Vagina (tissue), 2 donors: Measurements from ENCODE around the gene BLM. TPM values are rescaled to one million over a fixed set of nuclear protein-coding genes. Genes with fewer than 3 reads are reported as not detected.

Experiments
- DNase-seq, 2 donors: peaks; one replicate each; pipeline ENCODE4 v3.0.0-alpha.2; 2017; ENCODE audit errors: extremely low spot score in 2 of 2
- H3K27ac ChIP-seq: fragments of 200-600 bp; sonication (generic); one replicate; pipeline ENCODE4 v1.5.1; 2019
- H3K27me3 ChIP-seq: fragments of 200-600 bp; sonication (generic); one replicate; pipeline ENCODE4 v1.5.1; 2019
- H3K36me3 ChIP-seq, 2 donors: fragments of 200-600 bp; sonication (generic); one replicate each; pipeline ENCODE4 v1.5.1; 2017 to 2019
- H3K4me1 ChIP-seq: fragments of 200-600 bp; sonication (generic); one replicate; pipeline ENCODE4 v1.5.1; 2019
- H3K4me3 ChIP-seq, 2 donors: fragments of 200-600 bp; sonication (generic); 1 replicate in 1 of 2; 2 replicates in 1 of 2; pipeline ENCODE4 v1.5.1; 2016 to 2019
- H3K9me3 ChIP-seq: fragments of 200-600 bp; sonication (generic); one replicate; pipeline ENCODE4 v1.5.1; 2019
- POLR2A ChIP-seq, 2 donors: fragments of 450-650 bp; IDR thresholded peaks; one replicate each; pipeline ENCODE4 v1.6.1; 2017; ENCODE audit warnings: antibody characterized with exemption in 2 of 2, mild to moderate bottlenecking in 2 of 2, moderate library complexity in 2 of 2
- POLR2AphosphoS5 ChIP-seq, 2 donors: sonication (generic); formaldehyde crosslinking; IDR thresholded peaks; one replicate each; pipeline ENCODE4 v1.9.0; 2017; ENCODE audit warnings: antibody characterized with exemption in 2 of 2, mild to moderate bottlenecking in 2 of 2, low read depth in 1 of 2; ENCODE audit not compliant: insufficient read depth in 1 of 2
- intact Hi-C: fragments of 100-400 bp; cut with DNase I; formaldehyde crosslinking; loops from one replicate; pipeline ENCODE4 v1.15.1; 2023
- total RNA-seq: library from RNA; depleted of rRNA; stranded (reverse); fragments of >200 nt; gene quantifications from one replicate; pipeline ENCODE4 v1.2.3, GENCODE V29; 2016
- TF ChIP-seq, protein P1 (sequence below), 3 experiments: fragments of 450-650 bp in 2 of 3; fragments of 200-600 bp in 1 of 3; sonication (generic) in 1 of 3; IDR thresholded peaks; one replicate each; pipeline ENCODE4 v1.5.1; 2017 to 2019; ENCODE audit warnings: antibody characterized with exemption in 3 of 3, mild to moderate bottlenecking in 2 of 3, moderate library complexity in 2 of 3

Gene BLM
- total RNA-seq, 1 donor from 2014 or later: 1.7 TPM

DNA sequence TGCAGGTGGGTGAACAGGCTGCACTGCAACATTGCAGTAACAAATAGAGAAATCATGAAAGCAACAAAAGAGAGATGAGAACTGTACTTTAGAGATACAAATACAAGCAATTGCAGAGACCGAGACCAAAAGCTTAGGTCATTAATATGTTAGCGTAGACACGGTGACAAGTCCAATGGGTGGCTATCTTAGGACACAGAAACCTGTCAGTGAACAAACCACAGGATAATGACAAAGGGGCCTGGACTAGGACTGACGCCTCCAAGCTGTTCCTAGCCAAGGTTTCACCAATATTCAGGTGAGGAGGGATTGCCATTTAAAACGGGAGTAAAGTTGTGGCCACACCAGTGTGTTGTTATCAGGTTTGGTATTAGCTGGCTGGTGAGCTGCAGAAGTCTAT, 41.7 kb upstream of the BLM start:
- Histone ChIP-seq H3K9me3 (no peaks in the 10 kb centered on the region), H3K27me3 (no peaks in the 10 kb centered on the region), H3K4me1 (peaks cover 6% of the 10 kb centered on the region), H3K36me3 (no peaks in the 10 kb centered on the region), H3K27ac (no peak overlapping the region), H3K4me3 (no peak overlapping the region)
- intact Hi-C loops: no loop called here
- no peak for TF ChIP-seq POLR2AphosphoS5 (IDR thresholded peaks at IDR 0.05; ENCODE audit: insufficient read depth in 1 of 2, low read depth in 1 of 2)
- TF ChIP-seq POLR2A (IDR thresholded peaks at IDR 0.05): no peak
- TF ChIP-seq, protein P1, sequence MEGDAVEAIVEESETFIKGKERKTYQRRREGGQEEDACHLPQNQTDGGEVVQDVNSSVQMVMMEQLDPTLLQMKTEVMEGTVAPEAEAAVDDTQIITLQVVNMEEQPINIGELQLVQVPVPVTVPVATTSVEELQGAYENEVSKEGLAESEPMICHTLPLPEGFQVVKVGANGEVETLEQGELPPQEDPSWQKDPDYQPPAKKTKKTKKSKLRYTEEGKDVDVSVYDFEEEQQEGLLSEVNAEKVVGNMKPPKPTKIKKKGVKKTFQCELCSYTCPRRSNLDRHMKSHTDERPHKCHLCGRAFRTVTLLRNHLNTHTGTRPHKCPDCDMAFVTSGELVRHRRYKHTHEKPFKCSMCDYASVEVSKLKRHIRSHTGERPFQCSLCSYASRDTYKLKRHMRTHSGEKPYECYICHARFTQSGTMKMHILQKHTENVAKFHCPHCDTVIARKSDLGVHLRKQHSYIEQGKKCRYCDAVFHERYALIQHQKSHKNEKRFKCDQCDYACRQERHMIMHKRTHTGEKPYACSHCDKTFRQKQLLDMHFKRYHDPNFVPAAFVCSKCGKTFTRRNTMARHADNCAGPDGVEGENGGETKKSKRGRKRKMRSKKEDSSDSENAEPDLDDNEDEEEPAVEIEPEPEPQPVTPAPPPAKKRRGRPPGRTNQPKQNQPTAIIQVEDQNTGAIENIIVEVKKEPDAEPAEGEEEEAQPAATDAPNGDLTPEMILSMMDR (IDR thresholded peaks at IDR 0.05): no peak
- no peak for DNase-seq

DNA sequence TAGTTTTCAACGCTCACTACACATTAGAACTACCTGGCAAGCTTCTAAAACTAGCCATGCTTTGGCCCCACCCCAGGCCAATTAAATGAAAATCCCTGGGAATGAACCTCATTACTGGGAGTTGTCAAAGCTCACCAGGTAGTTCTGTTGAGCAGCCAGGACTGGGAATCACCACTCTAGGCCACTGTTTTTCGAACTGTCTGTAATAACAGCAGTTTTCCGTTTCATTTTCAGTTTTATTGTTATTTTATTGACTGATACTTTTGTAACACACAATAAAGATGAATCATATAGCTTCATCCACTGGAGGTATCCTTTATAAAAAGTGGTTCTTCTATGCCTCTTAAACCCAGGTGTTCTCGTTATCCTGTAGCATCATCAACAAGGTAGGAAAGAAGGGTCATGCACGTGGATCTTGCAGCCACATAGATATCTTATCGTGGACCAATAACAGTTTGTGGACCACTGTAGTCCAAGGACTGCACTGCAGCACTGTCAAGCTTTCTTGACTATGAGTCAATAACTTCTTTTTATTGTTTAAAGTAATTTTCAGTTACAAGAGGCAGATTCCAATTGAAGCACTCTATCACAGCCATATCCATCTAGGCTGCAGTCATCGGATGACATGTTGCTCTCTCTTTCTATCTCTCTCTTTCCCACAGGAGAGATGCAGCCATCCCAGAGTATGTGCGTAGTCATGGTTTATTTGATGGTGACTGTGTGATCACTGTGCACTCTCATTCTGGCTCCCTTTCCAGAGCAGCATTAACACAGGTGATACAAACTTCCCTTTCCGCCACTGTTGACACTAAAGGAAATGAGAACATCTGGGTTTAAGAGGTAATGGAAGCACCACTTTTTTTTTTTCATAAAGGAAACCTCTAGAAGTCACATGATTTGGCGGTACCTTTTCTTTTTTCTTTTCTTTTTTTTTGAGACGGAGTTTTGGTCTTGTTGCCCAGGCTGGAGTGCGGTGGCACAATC, 39.0 kb upstream of the BLM start:
- H3K27me3 ChIP-seq: no peaks in the 10 kb centered on the region
- H3K4me3 ChIP-seq: no peak overlapping the region
- H3K4me1 ChIP-seq: peaks cover 13% of the 10 kb centered on the region
- no peaks in the 10 kb centered on the region for H3K36me3 ChIP-seq
- H3K9me3 ChIP-seq: no peaks in the 10 kb centered on the region
- no peak overlapping the region for H3K27ac ChIP-seq
- no peak for DNase-seq
- intact Hi-C loops: no loop called here
- TF ChIP-seq, protein P1 (IDR thresholded peaks at IDR 0.05): no peak
- TF ChIP-seq POLR2AphosphoS5 (IDR thresholded peaks at IDR 0.05; ENCODE audit: insufficient read depth in 1 of 2, low read depth in 1 of 2): no peak
- TF ChIP-seq POLR2A (IDR thresholded peaks at IDR 0.05): no peak

DNA sequence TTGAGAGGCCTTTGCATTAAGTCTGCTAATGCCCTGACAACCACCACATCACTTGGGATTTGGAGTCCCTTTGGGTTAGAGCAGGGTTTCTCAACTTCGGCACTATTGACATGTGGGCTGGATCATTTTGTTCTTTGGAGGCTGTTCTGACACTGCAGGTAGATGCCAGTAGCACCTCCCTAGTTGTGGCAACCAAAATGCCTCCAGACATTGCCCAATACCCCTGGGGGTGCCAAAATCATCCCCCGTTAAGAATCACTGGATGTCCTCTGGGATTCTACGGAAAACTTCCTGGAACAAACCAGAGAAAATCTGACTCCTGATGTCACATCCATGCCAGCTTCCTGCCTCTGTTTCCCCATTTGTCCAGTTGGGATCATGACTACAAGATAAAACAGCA, 37.2 kb upstream of the BLM start:
- Histone ChIP-seq H3K27ac (peak overlapping the region; percentile 84), H3K27me3 (no peaks in the 10 kb centered on the region), H3K4me3 (no peak overlapping the region), H3K4me1 (peaks cover 13% of the 10 kb centered on the region), H3K36me3 (no peaks in the 10 kb centered on the region), H3K9me3 (no peaks in the 10 kb centered on the region)
- intact Hi-C loops: no loop called here
- no peak for TF ChIP-seq POLR2AphosphoS5 (IDR thresholded peaks at IDR 0.05; ENCODE audit: insufficient read depth in 1 of 2, low read depth in 1 of 2)
- TF ChIP-seq, protein P1 (IDR thresholded peaks at IDR 0.05): no peak
- TF ChIP-seq POLR2A (IDR thresholded peaks at IDR 0.05): no peak
- no peak for DNase-seq

DNA sequence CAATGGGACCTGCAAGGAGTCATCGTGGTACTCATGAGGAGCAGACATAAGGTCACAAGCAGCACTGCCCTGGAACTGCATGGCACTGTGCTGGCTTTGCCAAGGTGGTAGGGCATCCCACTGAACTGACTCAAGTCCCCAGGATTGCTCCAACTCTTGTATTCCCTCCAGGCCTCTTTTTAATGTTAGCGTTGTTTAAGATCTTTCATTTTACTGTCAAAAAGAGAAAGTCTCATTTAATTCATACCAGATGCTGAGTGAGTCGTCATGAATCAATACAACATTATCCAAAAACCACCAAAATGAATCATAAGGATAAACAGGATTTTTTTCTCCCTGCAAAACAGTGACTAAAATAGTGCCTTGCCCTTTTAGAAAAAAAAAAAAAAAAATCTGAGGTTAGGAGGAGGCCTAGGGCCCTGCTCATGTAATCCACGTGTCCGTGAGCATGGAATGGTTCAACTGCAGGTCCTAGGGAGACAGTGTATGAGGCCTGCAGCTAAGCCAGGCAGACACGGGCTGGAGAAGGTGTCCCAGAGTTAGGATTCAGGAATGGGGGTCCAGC, 36.7 kb upstream of the BLM start:
- no peak for DNase-seq
- H3K27ac ChIP-seq: peak overlapping the region; percentile 84
- H3K9me3 ChIP-seq: no peaks in the 10 kb centered on the region
- no peak overlapping the region for H3K4me3 ChIP-seq
- H3K27me3 ChIP-seq: no peaks in the 10 kb centered on the region
- peaks cover 13% of the 10 kb centered on the region for H3K4me1 ChIP-seq
- H3K36me3 ChIP-seq: no peaks in the 10 kb centered on the region
- TF ChIP-seq, protein P1 (IDR thresholded peaks at IDR 0.05): no peak
- TF ChIP-seq POLR2AphosphoS5 (IDR thresholded peaks at IDR 0.05; ENCODE audit: insufficient read depth in 1 of 2, low read depth in 1 of 2): peak; percentile 19 to 35
- intact Hi-C loops: no loop called here

DNA sequence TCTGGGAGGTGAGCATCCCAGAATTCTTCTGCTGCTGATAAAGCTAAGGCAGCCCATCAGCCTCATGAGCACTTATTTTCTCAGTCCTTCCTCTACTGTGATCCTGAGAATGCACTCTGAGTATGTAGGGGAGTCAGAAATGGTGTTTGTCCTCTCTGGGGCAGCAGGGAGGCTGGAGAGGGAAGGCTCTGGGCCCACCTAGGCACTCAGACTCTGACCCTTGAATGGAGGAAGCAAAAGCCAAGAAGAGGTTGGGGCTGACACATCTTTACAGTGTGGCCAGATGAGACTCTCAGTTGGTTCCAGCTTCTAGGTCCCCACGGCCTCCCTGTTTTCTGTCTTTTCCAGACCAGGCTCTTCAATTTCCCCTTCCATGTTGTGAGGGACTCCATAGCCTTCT, 36.1 kb upstream of the BLM start:
- H3K27me3 ChIP-seq: no peaks in the 10 kb centered on the region
- TF ChIP-seq POLR2AphosphoS5 (IDR thresholded peaks at IDR 0.05; ENCODE audit: insufficient read depth in 1 of 2, low read depth in 1 of 2) (no peak), POLR2A (IDR thresholded peaks at IDR 0.05) (no peak)
- TF ChIP-seq, protein P1 (IDR thresholded peaks at IDR 0.05): no peak
- no peaks in the 10 kb centered on the region for H3K36me3 ChIP-seq
- intact Hi-C loops: no loop called here
- H3K4me3 ChIP-seq: no peak overlapping the region
- peaks cover 13% of the 10 kb centered on the region for H3K4me1 ChIP-seq
- no peak for DNase-seq
- no peaks in the 10 kb centered on the region for H3K9me3 ChIP-seq
- peak overlapping the region; percentile 84 for H3K27ac ChIP-seq
